CD14-positive monocyte (primary cell): ENCODE data around the gene ZDHHC7. TPM values are rescaled to one million over a fixed set of nuclear protein-coding genes. Genes with fewer than 3 reads are reported as not detected.
A peak's percentile ranks its signal among the peaks of the same experiment; 100 is the strongest.

Experiments
- DNase-seq, 3 donors: peaks; one replicate each; pipeline ENCODE4 v3.0.0-alpha.2; 2011 to 2022
- H2AFZ ChIP-seq: 2 replicates; pipeline ENCODE4 v1.6.0; 2012; ENCODE audit warnings: mild to moderate bottlenecking, low read depth, low read length, inconsistent platforms; ENCODE audit not compliant: insufficient read depth, poor library complexity, severe bottlenecking
- H3K27ac ChIP-seq, 2 donors: 1 replicate in 1 of 2; 2 replicates in 1 of 2; pipeline ENCODE4 v1.5.1; 2012 to 2013; ENCODE audit warnings: low read length in 2 of 2, control low read depth in 1 of 2, inconsistent platforms in 1 of 2, low read depth in 1 of 2, mild to moderate bottlenecking in 1 of 2
- H3K27me3 ChIP-seq, 2 donors: one replicate each; pipeline versions ENCODE4 v1.6.0 to v1.6.1; 2011 to 2013; ENCODE audit warnings: low read length in 2 of 2; ENCODE audit not compliant: control insufficient read depth in 2 of 2, insufficient read depth in 2 of 2
- H3K36me3 ChIP-seq, 2 donors: replicated peaks in 1 of 2; 1 replicate in 1 of 2; 2 replicates in 1 of 2; pipeline versions ENCODE4 v1.5.1 to v1.6.1; 2012 to 2013; ENCODE audit warnings: low read length in 2 of 2, control low read depth in 1 of 2, inconsistent platforms in 1 of 2, mild to moderate bottlenecking in 1 of 2; ENCODE audit not compliant: insufficient read depth in 2 of 2, control insufficient read depth in 1 of 2
- H3K4me1 ChIP-seq, 2 donors: 1 replicate in 1 of 2; 2 replicates in 1 of 2; pipeline versions ENCODE4 v1.5.1 to v1.6.1; 2012 to 2013; ENCODE audit warnings: low read length in 2 of 2, control low read depth in 1 of 2, inconsistent platforms in 1 of 2, mild to moderate bottlenecking in 1 of 2, moderate library complexity in 1 of 2; ENCODE audit not compliant: insufficient read depth in 2 of 2, control insufficient read depth in 1 of 2
- H3K4me2 ChIP-seq: replicated peaks from 2 replicates; pipeline ENCODE3; 2012; ENCODE audit warnings: low read length, moderate library complexity, mild to moderate bottlenecking; ENCODE audit not compliant: poor library complexity, severe bottlenecking; ENCODE audit errors: extremely low read depth
- H3K4me3 ChIP-seq, 3 experiments: fragments of 200-600 bp in 1 of 3; sonication (generic) in 1 of 3; replicated peaks in 1 of 3; 1 replicate in 2 of 3; 2 replicates in 1 of 3; pipeline ENCODE4 v1.5.1; 2011 to 2013; ENCODE audit warnings: low read length in 3 of 3, mild to moderate bottlenecking in 3 of 3, control low read depth in 2 of 3, low read depth in 2 of 3, inconsistent platforms in 1 of 3, moderate library complexity in 1 of 3
- H3K79me2 ChIP-seq: 2 replicates; pipeline ENCODE4 v1.6.0; 2012; ENCODE audit warnings: mild to moderate bottlenecking, control low read depth, inconsistent platforms, low read length, moderate library complexity; ENCODE audit not compliant: insufficient read depth
- H3K9ac ChIP-seq: 2 replicates; pipeline ENCODE4 v1.6.0; 2017; ENCODE audit warnings: low read length, mild to moderate bottlenecking; ENCODE audit not compliant: insufficient read depth, poor library complexity, severe bottlenecking
- H3K9me3 ChIP-seq, 2 donors: replicated peaks in 1 of 2; 1 replicate in 1 of 2; 2 replicates in 1 of 2; pipeline versions ENCODE4 v1.5.1 to v1.6.1; 2012 to 2013; ENCODE audit warnings: low read length in 2 of 2, control low read depth in 1 of 2; ENCODE audit not compliant: control insufficient read depth in 1 of 2, insufficient read depth in 1 of 2
- H4K20me1 ChIP-seq: 2 replicates; pipeline ENCODE4 v1.6.0; 2012; ENCODE audit warnings: mild to moderate bottlenecking, low read length, control low read depth, moderate library complexity; ENCODE audit not compliant: insufficient read depth
- H3K27ac Mint-ChIP-seq, 7 donors: one replicate each; pipeline ENCODE4 v1.8.0; 2020; ENCODE audit warnings: mild to moderate bottlenecking in 7 of 7, mixed read lengths in 7 of 7, moderate library complexity in 6 of 7, inconsistent platforms in 2 of 7
- H3K27me3 Mint-ChIP-seq, 3 donors: one replicate each; pipeline ENCODE4 v1.8.0; 2021 to 2022; ENCODE audit warnings: low read depth in 3 of 3, mild to moderate bottlenecking in 3 of 3, mixed read lengths in 3 of 3, moderate library complexity in 3 of 3, inconsistent platforms in 1 of 3
- H3K36me3 Mint-ChIP-seq, 2 donors: one replicate each; pipeline ENCODE4 v1.8.0; 2020; ENCODE audit warnings: mixed read lengths in 2 of 2, inconsistent platforms in 1 of 2, mild to moderate bottlenecking in 1 of 2
- H3K4me1 Mint-ChIP-seq: one replicate; pipeline ENCODE4 v1.8.0; 2020; ENCODE audit warnings: mild to moderate bottlenecking, mixed read lengths
- H3K4me3 Mint-ChIP-seq, 2 donors: one replicate each; pipeline ENCODE4 v1.8.0; 2020; ENCODE audit warnings: mild to moderate bottlenecking in 2 of 2, mixed read lengths in 2 of 2, moderate library complexity in 1 of 2
- H3K9me3 Mint-ChIP-seq, 7 donors: one replicate each; pipeline ENCODE4 v1.8.0; 2020 to 2022; ENCODE audit warnings: mixed read lengths in 7 of 7, mild to moderate bottlenecking in 6 of 7, moderate library complexity in 6 of 7, inconsistent platforms in 2 of 7
- WGBS: methylation state at CpG from one replicate; pipeline ENCODE4 v1.1.5; 2013; ENCODE audit warnings: missing lambda C conversion rate; ENCODE audit not compliant: insufficient coverage; 5-methylcytosine and 5-hydroxymethylcytosine counted together
- intact Hi-C, 2 donors: fragments of 100-400 bp; cut with micrococcal nuclease; formaldehyde crosslinking; loops; one replicate each; pipeline versions ENCODE4 v1.15.0 to v1.15.1; 2023
- polyA plus RNA-seq, 3 donors: library from polyadenylated mRNA; depleted of rRNA in 1 of 3; unstranded in 2 of 3; stranded (reverse) in 1 of 3; fragments of 300-500 nt in 2 of 3; fragments of >200 nt in 1 of 3; fragmentation: Illumina TruSeq in 2 of 3; gene quantifications; 1 replicate in 2 of 3; 2 replicates in 1 of 3; pipeline ENCODE4 v1.2.3, GENCODE V29; 2012 to 2021
- TF ChIP-seq, protein P1 (sequence below): fragments of 200-600 bp; IDR thresholded peaks from one replicate; pipeline ENCODE4 v1.8.0; 2022; ENCODE audit warnings: antibody characterized with exemption, mild to moderate bottlenecking

The ZDHHC7 gene
- polyA plus RNA-seq, 3 donors = 99.7 to 189 (median 129) TPM

DNA sequence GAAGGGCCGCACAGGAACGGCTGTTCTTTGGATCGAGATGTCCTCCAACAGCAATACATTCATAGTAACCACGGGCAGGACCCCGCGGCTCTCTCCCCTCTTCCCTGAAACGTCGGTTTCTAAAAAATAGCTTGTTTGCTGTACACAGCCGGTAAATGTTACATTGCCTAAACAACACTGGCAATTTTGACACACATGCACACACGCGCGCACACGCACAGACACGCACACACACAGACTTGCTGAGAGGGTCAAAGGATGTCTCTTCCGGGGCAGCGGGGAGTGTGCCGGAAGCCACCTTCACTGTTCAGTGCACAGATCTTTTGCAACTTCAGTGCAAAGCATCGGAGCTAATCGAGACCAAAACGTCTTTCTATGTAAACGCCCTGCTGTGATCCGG is 35.8 kb downstream of the ZDHHC7 start:
- H3K36me3 ChIP-seq = peaks cover 67 to 75% of the 10 kb centered on the region in 2 donors
- peaks cover 39 to 49% of the 10 kb centered on the region in 2 donors for H3K4me1 ChIP-seq
- Mint-ChIP-seq H3K9me3 (no peaks in the 10 kb centered on the region), H3K4me1 (peaks cover 47% of the 10 kb centered on the region), H3K27me3 (peaks cover 0 to 2% (median 1%) of the 10 kb centered on the region in 3 donors), H3K36me3 (peaks cover 64 to 72% of the 10 kb centered on the region in 2 donors), H3K4me3 (no peak overlapping the region), H3K27ac (no peak overlapping the region)
- no peaks in the 10 kb centered on the region for H3K9me3 ChIP-seq
- intact Hi-C loops = loop anchor here in 1 of 2 donors (5.0 to 10.0 kb wide), 2 partner anchors 37 to 301 kb away; partner anchors contain the start of gene ZDHHC7
- no peak overlapping the region for H2AFZ ChIP-seq
- H3K4me2 ChIP-seq = no peak overlapping the region
- peaks cover 65% of the 10 kb centered on the region for H4K20me1 ChIP-seq
- no peak for DNase-seq
- H3K4me3 ChIP-seq = no peak overlapping the region
- H3K27me3 ChIP-seq = no peaks in the 10 kb centered on the region
- H3K9ac ChIP-seq = no peak overlapping the region
- 98% methylated on average over 18 of the region's 22 CpGs for WGBS
- TF ChIP-seq, protein P1, sequence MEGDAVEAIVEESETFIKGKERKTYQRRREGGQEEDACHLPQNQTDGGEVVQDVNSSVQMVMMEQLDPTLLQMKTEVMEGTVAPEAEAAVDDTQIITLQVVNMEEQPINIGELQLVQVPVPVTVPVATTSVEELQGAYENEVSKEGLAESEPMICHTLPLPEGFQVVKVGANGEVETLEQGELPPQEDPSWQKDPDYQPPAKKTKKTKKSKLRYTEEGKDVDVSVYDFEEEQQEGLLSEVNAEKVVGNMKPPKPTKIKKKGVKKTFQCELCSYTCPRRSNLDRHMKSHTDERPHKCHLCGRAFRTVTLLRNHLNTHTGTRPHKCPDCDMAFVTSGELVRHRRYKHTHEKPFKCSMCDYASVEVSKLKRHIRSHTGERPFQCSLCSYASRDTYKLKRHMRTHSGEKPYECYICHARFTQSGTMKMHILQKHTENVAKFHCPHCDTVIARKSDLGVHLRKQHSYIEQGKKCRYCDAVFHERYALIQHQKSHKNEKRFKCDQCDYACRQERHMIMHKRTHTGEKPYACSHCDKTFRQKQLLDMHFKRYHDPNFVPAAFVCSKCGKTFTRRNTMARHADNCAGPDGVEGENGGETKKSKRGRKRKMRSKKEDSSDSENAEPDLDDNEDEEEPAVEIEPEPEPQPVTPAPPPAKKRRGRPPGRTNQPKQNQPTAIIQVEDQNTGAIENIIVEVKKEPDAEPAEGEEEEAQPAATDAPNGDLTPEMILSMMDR = no peak
- H3K79me2 ChIP-seq = peaks cover 39% of the 10 kb centered on the region
- no peak overlapping the region for H3K27ac ChIP-seq

DNA sequence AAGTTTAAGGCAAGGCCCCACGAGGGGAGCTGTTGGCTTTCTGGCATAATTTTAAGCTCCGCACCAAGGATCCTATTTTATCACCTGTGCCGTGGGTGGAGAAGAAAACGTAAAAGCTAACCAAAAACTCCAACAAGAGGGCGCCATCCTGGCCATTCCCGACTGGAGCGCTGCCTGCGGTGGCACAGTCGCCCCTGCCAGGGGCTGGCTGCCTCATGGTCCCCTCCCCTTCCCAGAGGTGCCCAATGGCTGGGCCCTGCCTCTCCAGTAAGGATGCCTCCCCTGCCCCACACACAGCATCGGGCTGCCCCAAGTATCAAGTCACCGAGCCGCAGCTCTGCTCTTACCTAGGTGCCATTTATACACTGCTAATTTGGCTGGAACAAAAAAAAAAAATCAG is 36.3 kb downstream of the ZDHHC7 start:
- no peaks in the 10 kb centered on the region for H3K27me3 ChIP-seq
- peaks cover 34% of the 10 kb centered on the region for H3K79me2 ChIP-seq
- no peak overlapping the region for H3K4me2 ChIP-seq
- peaks cover 60% of the 10 kb centered on the region for H4K20me1 ChIP-seq
- no peaks in the 10 kb centered on the region for H3K9me3 ChIP-seq
- H3K9ac ChIP-seq = no peak overlapping the region
- DNase-seq = no peak
- intact Hi-C loops = loop anchor here in 1 of 2 donors (5.0 to 10.0 kb wide), 2 partner anchors 37 to 300 kb away; partner anchors contain the start of gene ZDHHC7
- H3K27me3 Mint-ChIP-seq = peaks cover 0 to 5% (median 2%) of the 10 kb centered on the region in 3 donors
- TF ChIP-seq, protein P1 = no peak
- H2AFZ ChIP-seq = no peak overlapping the region
- peaks cover 49% of the 10 kb centered on the region for H3K4me1 Mint-ChIP-seq
- peaks cover 60 to 68% of the 10 kb centered on the region in 2 donors for H3K36me3 Mint-ChIP-seq
- H3K36me3 ChIP-seq = peaks cover 63 to 70% of the 10 kb centered on the region in 2 donors
- no peaks in the 10 kb centered on the region for H3K9me3 Mint-ChIP-seq
- no peak overlapping the region for H3K27ac ChIP-seq
- H3K4me3 Mint-ChIP-seq = no peak overlapping the region
- no peak overlapping the region for H3K4me3 ChIP-seq
- 95% methylated on average over 9 of the region's 12 CpGs for WGBS
- H3K27ac Mint-ChIP-seq = peak overlapping the region in 1 of 7 donors; percentile 74
- H3K4me1 ChIP-seq = peaks cover 42 to 53% of the 10 kb centered on the region in 2 donors
